ENCODE measurements around the gene FOXC1.

Gene FOXC1

GRCh38 chr6:1645466-1646185 is 35.9 kb downstream of the FOXC1 start:
- no peak for DNase-seq

DNA sequence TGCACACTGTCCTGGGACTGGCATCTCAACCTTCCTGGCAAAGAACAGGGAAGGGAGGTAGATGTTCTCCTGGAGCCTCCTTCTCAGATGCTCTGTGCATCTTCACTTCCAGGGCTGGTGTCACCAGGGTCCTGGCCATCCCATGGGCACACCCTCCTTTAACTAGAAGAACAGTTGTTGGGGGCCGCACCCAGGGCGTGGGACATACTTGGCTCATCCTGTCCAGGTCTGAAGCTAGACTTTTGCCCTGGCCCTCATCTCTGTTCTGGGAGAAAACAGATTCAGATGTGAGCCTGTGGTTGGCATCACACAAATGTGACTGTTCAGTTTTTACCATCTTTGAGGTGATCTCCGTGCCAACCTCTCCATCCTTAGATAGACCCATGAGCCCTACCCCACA is 41.6 kb downstream of the FOXC1 start:
- DNase-seq = no peak

DNA sequence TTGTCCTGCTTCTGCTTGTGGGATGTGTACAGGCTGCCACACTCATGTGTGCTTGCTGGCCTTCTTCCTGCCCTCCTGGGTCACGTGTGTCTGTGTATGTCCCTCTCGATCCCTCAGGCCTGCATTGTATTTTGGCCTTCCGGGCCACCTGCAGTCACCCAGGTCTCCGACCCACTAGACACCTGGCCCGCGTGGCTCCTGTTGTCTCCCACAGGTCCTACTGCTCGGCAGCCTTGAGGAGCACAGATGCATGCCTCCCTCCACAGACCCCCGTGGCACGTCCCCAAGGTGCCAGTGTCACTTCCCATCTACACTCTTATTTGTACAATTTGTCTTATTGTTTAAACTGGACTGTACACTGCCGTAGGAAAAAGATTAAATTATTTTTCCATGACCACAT is 43.1 kb downstream of the FOXC1 start:
- no peak for DNase-seq

DNA sequence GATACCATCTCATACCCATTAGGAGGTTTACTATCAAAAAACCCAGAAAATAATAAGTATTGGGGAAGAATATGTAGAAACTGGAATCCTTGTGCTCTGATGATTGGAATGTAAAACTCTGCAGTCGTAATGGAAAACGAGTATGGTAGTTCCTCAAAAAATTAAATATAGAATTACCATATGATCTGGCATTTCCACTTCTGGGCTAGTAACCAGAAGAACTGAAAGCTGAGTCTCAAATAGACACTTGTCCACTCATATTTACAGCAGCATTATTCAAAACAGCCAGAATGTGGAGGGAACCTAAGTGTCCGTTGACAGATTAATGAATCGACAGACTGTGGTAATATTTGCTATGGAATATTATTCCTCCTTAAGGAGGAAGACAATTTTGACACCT is 44.3 kb downstream of the FOXC1 start:
- DNase-seq = no peak

GRCh38 chr6:1657116-1657770 is 47.5 kb downstream of the FOXC1 start:
- DNase-seq = peak; percentile 33

GRCh38 chr6:1657771-1658165 is 48.1 kb downstream of the FOXC1 start:
- no peak for DNase-seq

- DNase-seq = no peak
Observed at GRCh38 chr6:1658212-1659005, 48.7 kb downstream of the FOXC1 start.

GRCh38 chr6:1659816-1660215 is 50.1 kb downstream of the FOXC1 start:
- no peak for DNase-seq

- no peak for DNase-seq
Observed at GRCh38 chr6:1662534-1662933, 52.8 kb downstream of the FOXC1 start.
